Left ventricle myocardium inferior (tissue), 1 donor: ENCODE measurements around the gene ARAF. TPM values are rescaled to one million over a fixed set of nuclear protein-coding genes. Genes with fewer than 3 reads are reported as not detected.

Experiments
- DNase-seq: peaks from one replicate; pipeline ENCODE4 v3.0.0-alpha.2; 2020
- H3K27ac ChIP-seq: fragments of 200-600 bp; replicated peaks from 2 replicates; pipeline ENCODE4 v1.8.0; 2021
- H3K27me3 ChIP-seq: fragments of 200-600 bp; 2 replicates; pipeline ENCODE4 v1.8.0; 2021; ENCODE audit warnings: low read depth
- H3K36me3 ChIP-seq: fragments of 200-600 bp; 2 replicates; pipeline ENCODE4 v1.8.0; 2021
- H3K4me1 ChIP-seq: fragments of 200-600 bp; 2 replicates; pipeline ENCODE4 v1.8.0; 2021
- H3K4me3 ChIP-seq: fragments of 200-600 bp; 2 replicates; pipeline ENCODE4 v1.8.0; 2021; ENCODE audit warnings: mild to moderate bottlenecking, moderate library complexity
- H3K9me3 ChIP-seq: fragments of 200-600 bp; replicated peaks from 2 replicates; pipeline ENCODE4 v1.8.0; 2021
- CTCF ChIP-seq: fragments of 200-600 bp; IDR thresholded peaks from 2 replicates; pipeline ENCODE4 v1.8.0; 2021; ENCODE audit warnings: antibody characterized with exemption, mild to moderate bottlenecking, borderline replicate concordance
- intact Hi-C: fragments of 100-400 bp; cut with micrococcal nuclease; formaldehyde crosslinking; loops from one replicate; pipeline ENCODE4 v1.11.0; 2022
- total RNA-seq: library from RNA; stranded (reverse); fragmentation: NEBNext Ultra II Directional; extraction: Animal tissue kit (Norgen Biotek cat#: 25700); gene quantifications from one replicate; pipeline ENCODE4 v1.2.1, GENCODE V29; 2021
- donor health status: DM: no; HTN: yes; CAD: no; lungs with severe emphysema.

Gene ARAF
- total RNA-seq, 1 donor from 2014 or later = 76.4 TPM

GRCh38 chrX:47523297-47523696, 37.7 kb upstream of the ARAF start:
- DNase-seq = peak; percentile 85
- no peaks in the 10 kb centered on the region for H3K27me3 ChIP-seq
- H3K36me3 ChIP-seq = no peaks in the 10 kb centered on the region
- TF ChIP-seq CTCF = peak; percentile 85
- H3K4me1 ChIP-seq = peaks cover 4% of the 10 kb centered on the region
- H3K27ac ChIP-seq = no peak overlapping the region
- H3K9me3 ChIP-seq = no peaks in the 10 kb centered on the region
- intact Hi-C loops = no loop called here
- H3K4me3 ChIP-seq = peak overlapping the region; percentile 70

GRCh38 chrX:47523713-47524166, 37.3 kb upstream of the ARAF start:
- no peak for DNase-seq
- peaks cover 4% of the 10 kb centered on the region for H3K4me1 ChIP-seq
- TF ChIP-seq CTCF = no peak
- intact Hi-C loops = no loop called here
- no peaks in the 10 kb centered on the region for H3K9me3 ChIP-seq
- H3K27me3 ChIP-seq = no peaks in the 10 kb centered on the region
- peak overlapping the region; percentile 70 for H3K4me3 ChIP-seq
- H3K36me3 ChIP-seq = no peaks in the 10 kb centered on the region
- no peak overlapping the region for H3K27ac ChIP-seq

- Histone ChIP-seq H3K4me3 (no peak overlapping the region), H3K4me1 (no peaks in the 10 kb centered on the region), H3K27ac (no peak overlapping the region), H3K27me3 (no peaks in the 10 kb centered on the region), H3K36me3 (no peaks in the 10 kb centered on the region), H3K9me3 (no peaks in the 10 kb centered on the region)
- no peak for DNase-seq
- TF ChIP-seq CTCF = no peak
- intact Hi-C loops = no loop called here
Measured at GRCh38 chrX:47529548-47529947, 31.5 kb upstream of the ARAF start.

GRCh38 chrX:47530049-47530448, 31.0 kb upstream of the ARAF start:
- Histone ChIP-seq H3K27me3 (no peaks in the 10 kb centered on the region), H3K4me1 (no peaks in the 10 kb centered on the region), H3K36me3 (no peaks in the 10 kb centered on the region), H3K27ac (no peak overlapping the region), H3K4me3 (no peak overlapping the region), H3K9me3 (no peaks in the 10 kb centered on the region)
- intact Hi-C loops = no loop called here
- no peak for TF ChIP-seq CTCF
- DNase-seq = no peak

- no peaks in the 10 kb centered on the region for H3K27me3 ChIP-seq
- H3K27ac ChIP-seq = peak overlapping the region; percentile 84
- intact Hi-C loops = no loop called here
- no peak for DNase-seq
- H3K4me3 ChIP-seq = no peak overlapping the region
- TF ChIP-seq CTCF = no peak
- peaks cover 23% of the 10 kb centered on the region for H3K4me1 ChIP-seq
- H3K36me3 ChIP-seq = no peaks in the 10 kb centered on the region
- no peaks in the 10 kb centered on the region for H3K9me3 ChIP-seq
Measured at GRCh38 chrX:47539860-47540259, 21.1 kb upstream of the ARAF start.
